Cardiac muscle cell (in vitro differentiated cells and primary cell): ENCODE results near the gene NCF4. TPM values are rescaled to one million over a fixed set of nuclear protein-coding genes. Genes with fewer than 3 reads are reported as not detected.
A peak's percentile ranks its signal among the peaks of the same experiment; 100 is the strongest.

Experiments
- DNase-seq, 2 donors: peaks; one replicate each; pipeline versions ENCODE4 v3.0.0 to v3.0.0-alpha.2; 2010 to 2017; ENCODE audit warnings: low read depth in 1 of 2, low spot score in 1 of 2
- H3K27ac ChIP-seq: fragments of 200-600 bp; sonication (generic); 2 replicates; pipeline ENCODE4 v1.5.1; 2016
- H3K27me3 ChIP-seq: fragments of 200-600 bp; sonication (generic); 2 replicates; pipeline ENCODE4 v1.6.0; 2016; ENCODE audit warnings: control low read depth
- H3K36me3 ChIP-seq: fragments of 200-600 bp; sonication (generic); 2 replicates; pipeline ENCODE4 v1.5.1; 2016; ENCODE audit warnings: control low read depth
- H3K4me1 ChIP-seq: fragments of 200-600 bp; sonication (generic); 2 replicates; pipeline ENCODE4 v1.8.1; 2017; ENCODE audit warnings: low read depth, mild to moderate bottlenecking, mixed run types
- H3K4me3 ChIP-seq: fragments of 200-600 bp; sonication (generic); 2 replicates; pipeline ENCODE4 v1.5.1; 2016; ENCODE audit warnings: mild to moderate bottlenecking
- H3K9me3 ChIP-seq: fragments of 200-600 bp; sonication (generic); 2 replicates; pipeline ENCODE4 v1.5.1; 2017; ENCODE audit warnings: low read depth, mild to moderate bottlenecking, control low read depth
- polyA plus RNA-seq: library from polyadenylated mRNA; unstranded; fragments of >200 nt; fragmentation: Nextera tagmentation; extraction: Ambion mirVana; gene quantifications from 2 replicates; pipeline ENCODE4 v1.2.1, GENCODE V29; 2016
- total RNA-seq: library from RNA; depleted of rRNA; stranded (reverse); fragments of >200 nt; gene quantifications from 2 replicates; pipeline ENCODE4 v1.2.3, GENCODE V29; 2016
- TF ChIP-seq, protein P1 (sequence below): IDR thresholded peaks from 2 replicates; pipeline ENCODE4 v1.5.1; 2012; ENCODE audit warnings: low read depth, mild to moderate bottlenecking, low read length

Gene NCF4
- total and polyA plus RNA-seq, 2 experiments from 2014 or later, result not detected

DNA sequence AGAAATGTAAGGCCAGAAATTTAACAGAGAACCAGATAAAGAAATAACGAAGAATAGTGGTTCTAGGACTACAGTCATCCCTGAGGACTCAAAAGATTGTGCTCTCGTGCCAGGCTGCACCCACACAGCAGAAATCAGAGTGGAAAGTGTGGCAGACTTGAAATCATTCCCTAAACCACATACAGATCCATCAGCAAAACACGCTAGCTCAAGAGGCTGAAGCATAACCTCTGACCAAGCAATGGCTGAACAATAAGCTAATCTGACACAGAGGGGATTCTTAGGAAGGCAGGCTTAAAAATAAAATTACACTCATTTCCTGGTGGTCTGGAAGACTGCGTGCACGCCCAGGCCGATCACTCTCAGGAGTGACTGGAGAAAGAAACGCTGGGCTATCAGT lies 19.0 kb downstream of the NCF4 start:
- H3K27me3 ChIP-seq, result peaks cover 3% of the 10 kb centered on the region
- no peak overlapping the region for H3K27ac ChIP-seq
- TF ChIP-seq, protein P1, sequence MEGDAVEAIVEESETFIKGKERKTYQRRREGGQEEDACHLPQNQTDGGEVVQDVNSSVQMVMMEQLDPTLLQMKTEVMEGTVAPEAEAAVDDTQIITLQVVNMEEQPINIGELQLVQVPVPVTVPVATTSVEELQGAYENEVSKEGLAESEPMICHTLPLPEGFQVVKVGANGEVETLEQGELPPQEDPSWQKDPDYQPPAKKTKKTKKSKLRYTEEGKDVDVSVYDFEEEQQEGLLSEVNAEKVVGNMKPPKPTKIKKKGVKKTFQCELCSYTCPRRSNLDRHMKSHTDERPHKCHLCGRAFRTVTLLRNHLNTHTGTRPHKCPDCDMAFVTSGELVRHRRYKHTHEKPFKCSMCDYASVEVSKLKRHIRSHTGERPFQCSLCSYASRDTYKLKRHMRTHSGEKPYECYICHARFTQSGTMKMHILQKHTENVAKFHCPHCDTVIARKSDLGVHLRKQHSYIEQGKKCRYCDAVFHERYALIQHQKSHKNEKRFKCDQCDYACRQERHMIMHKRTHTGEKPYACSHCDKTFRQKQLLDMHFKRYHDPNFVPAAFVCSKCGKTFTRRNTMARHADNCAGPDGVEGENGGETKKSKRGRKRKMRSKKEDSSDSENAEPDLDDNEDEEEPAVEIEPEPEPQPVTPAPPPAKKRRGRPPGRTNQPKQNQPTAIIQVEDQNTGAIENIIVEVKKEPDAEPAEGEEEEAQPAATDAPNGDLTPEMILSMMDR, result no peak
- no peaks in the 10 kb centered on the region for H3K9me3 ChIP-seq
- H3K36me3 ChIP-seq, result no peaks in the 10 kb centered on the region
- no peaks in the 10 kb centered on the region for H3K4me1 ChIP-seq
- no peak overlapping the region for H3K4me3 ChIP-seq
- DNase-seq, result peak in 1 of 2 donors; percentile 62

DNA sequence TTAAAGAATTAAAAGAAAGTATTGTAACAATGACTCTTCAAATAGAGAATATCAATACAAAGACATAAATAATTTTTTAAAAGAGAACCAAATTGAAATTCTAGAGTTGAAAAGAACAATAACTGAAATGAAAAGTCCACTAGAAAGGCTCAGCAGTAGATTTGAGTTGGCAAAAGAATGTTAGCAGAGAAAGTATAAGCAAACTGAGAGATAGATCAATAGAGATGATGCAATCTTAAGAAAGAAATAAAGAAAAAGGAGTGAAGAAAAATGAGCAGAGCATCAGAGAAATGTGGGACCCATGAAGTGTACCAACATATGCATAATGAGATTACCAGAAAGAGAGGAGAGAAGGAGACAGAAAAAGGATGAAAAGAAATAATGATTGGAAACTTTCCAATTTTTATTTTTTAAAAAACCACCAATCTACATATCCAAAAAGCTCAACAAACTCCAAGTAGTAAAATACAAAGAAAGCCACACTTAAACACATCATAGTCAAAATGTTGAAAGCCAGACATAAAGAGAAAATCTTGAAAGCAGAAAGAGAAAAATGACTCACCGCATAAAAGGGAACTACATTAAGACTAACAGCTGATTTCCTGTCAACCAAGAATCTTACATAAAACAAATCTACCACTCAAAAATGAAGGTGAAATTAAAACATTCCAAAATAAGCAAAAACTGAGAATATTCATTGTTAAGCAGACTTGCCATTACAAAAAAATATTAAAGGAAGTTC lies 20.9 kb downstream of the NCF4 start:
- H3K9me3 ChIP-seq, result no peaks in the 10 kb centered on the region
- no peaks in the 10 kb centered on the region for H3K36me3 ChIP-seq
- H3K27ac ChIP-seq, result no peak overlapping the region

DNA sequence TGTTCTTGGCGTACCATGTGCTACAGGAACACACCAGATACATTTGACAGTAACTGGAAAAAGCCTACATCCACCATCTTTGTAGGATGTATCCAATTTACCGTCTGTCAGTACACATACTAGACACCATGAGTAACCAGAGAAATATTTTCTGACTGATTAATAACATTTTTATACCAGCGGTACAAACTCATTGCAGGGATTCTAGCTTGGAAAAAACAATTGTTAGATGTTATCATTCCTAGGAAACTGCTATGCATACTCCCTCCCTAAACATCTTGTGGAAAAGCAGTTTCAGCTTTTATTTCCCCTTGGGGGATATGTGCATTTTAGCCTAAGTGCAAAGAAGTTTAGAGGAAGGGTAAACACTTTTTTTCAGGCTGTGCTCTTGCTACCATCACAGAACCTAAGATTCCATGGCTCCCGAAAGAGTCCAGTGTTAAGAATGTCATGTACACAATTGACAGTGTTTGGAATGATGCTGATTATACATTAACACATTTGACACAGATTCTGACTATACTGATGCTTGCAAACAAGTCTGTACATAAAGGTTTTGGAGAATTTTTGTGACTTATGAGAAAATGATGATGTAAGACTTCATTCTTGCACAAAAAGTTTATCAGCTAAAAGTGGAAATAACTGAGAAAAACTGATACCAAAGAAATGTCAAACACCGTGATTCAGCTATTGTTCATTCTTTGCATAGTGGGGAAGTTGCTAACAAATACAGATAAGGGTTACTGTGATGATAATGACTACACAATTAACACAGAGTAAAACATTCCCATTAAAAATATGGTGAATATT lies 23.7 kb downstream of the NCF4 start:
- H3K36me3 ChIP-seq, result no peaks in the 10 kb centered on the region
- H3K4me1 ChIP-seq, result no peaks in the 10 kb centered on the region
- H3K4me3 ChIP-seq, result no peak overlapping the region
- H3K27ac ChIP-seq, result no peak overlapping the region
- DNase-seq, result peak in 1 of 2 donors; percentile 81
- H3K9me3 ChIP-seq, result no peaks in the 10 kb centered on the region
- H3K27me3 ChIP-seq, result no peaks in the 10 kb centered on the region
- TF ChIP-seq, protein P1, result no peak

More for the DNA sequence above, 20.9 kb downstream of the NCF4 start:
- DNase-seq, result no peak
- Histone ChIP-seq H3K4me3 (no peak overlapping the region), H3K27me3 (peaks cover 3% of the 10 kb centered on the region), H3K4me1 (no peaks in the 10 kb centered on the region)
- TF ChIP-seq, protein P1, result no peak

DNA sequence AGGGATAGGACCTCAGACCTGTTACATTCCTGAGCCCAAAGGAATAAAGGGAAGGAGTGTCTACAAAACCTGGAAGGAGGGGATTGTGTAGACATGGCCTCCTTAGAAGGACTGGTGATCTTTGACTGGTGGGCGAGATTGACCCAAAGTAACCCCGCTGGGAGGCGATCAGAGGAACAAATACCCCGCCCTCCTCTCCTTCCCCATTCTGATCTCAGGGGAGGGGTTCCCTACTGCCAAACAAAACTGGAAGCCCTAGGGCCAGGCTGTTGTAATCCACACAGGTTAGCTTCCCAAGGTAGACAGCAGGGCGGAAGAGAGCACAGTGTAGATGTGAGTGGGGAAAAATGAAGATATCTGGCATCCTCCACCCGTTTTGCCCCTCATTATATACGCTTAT lies 24.7 kb downstream of the NCF4 start:
- H3K27me3 ChIP-seq, result no peaks in the 10 kb centered on the region
- H3K27ac ChIP-seq, result no peak overlapping the region
- TF ChIP-seq, protein P1, result no peak
- H3K36me3 ChIP-seq, result no peaks in the 10 kb centered on the region
- H3K4me3 ChIP-seq, result no peak overlapping the region
- no peaks in the 10 kb centered on the region for H3K4me1 ChIP-seq
- peak in 1 of 2 donors; percentile 10 for DNase-seq
- H3K9me3 ChIP-seq, result no peaks in the 10 kb centered on the region

DNA sequence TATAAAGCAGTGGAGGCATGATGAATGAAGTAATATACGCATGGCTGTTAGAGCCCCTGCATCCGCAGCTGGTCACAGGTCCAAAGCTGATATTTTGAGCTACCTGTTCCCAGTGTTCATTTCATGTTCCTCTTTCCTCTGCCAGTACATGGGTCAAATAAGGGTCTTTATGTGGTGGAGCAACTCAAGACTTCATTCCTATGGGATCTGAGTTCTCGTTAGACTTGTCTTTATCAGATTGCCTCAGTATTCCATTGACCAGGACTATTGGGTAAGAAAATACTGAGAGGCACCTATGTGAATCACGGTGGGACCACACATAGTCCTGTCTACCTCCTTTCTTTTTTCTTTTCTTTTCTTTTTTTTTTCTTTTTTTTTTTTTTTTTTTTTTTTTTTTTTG lies 25.2 kb downstream of the NCF4 start:
- TF ChIP-seq, protein P1, result no peak
- no peaks in the 10 kb centered on the region for H3K4me1 ChIP-seq
- H3K27me3 ChIP-seq, result no peaks in the 10 kb centered on the region
- H3K36me3 ChIP-seq, result no peaks in the 10 kb centered on the region
- H3K27ac ChIP-seq, result no peak overlapping the region
- no peak overlapping the region for H3K4me3 ChIP-seq
- no peak for DNase-seq
- H3K9me3 ChIP-seq, result no peaks in the 10 kb centered on the region
